Heart left ventricle (tissue), 13 donors: ENCODE data around the gene SORCS1.

Experiments used
- POLR2A ChIP-seq, 2 donors: fragments of 450-650 bp; IDR thresholded peaks; one replicate each; pipeline ENCODE4 v1.6.1; 2017; ENCODE audit warnings: antibody characterized with exemption in 2 of 2, mild to moderate bottlenecking in 2 of 2, moderate library complexity in 2 of 2
- TF ChIP-seq, protein P1 (sequence below), 12 donors: fragments of 200-600 bp; sonication (generic) in 4 of 12; IDR thresholded peaks; one replicate each; pipeline versions ENCODE4 v1.5.0 to v1.8.0; 2018 to 2022; ENCODE audit warnings: antibody characterized with exemption in 12 of 12, mild to moderate bottlenecking in 5 of 12
- donor health status: ischemic (EF 13 %, LVEDD 7.1; RV severe dilation, severe dysfunction).
- donor health status: DM: no; HTN: yes; CAD: no.
- donor health status: DM: no; HTN: no; CAD: no.
- donor health status: ischemic (EF 25% LVEDD 6.9; RV normal size, moderate dysfunction).
- donor health status: ischemic (EF 25% LVEDD 5.7; RV mildly dilated, moderate dysfunction).
- donor health status: ischemic (EF 35%, LVEDD 5.7; RV mildly dilated, moderate dysfunction).
- donor health status: nonischemic (EF 11% LVEDD 7.7; RV severe dilation, severe dysfunction).
- donor health status: DM: yes; HTN: yes; CAD: no.
- donor health status: PGD.
- donor health status: ischemic (EF 29% LVEDD 5.4; RV normal size, mild dysfunction).
- donor health status: nonischemic (EF 23%, LVEDD 6.1; RV moderate dilation, normal function).

DNA sequence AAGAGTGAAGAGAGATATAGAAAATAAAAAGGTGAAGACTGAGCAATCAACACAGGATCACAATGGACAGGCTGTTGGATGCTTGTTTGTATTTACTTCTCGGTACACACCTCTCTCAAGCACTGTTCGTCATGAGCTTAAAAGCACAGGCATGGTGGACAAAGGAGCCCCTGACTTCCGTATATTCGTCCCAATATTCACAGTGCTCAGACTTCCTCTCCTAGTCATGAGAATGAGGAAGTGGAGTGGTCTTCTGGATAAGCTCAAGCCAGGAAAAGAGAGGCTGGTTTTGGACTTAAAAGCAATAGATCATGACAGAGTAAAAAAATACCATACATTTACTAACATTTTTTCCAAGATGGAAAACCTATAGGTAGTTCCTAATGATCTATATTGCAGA, 172.5 kb downstream of the SORCS1 start:
- TF ChIP-seq POLR2A (IDR thresholded peaks at IDR 0.05) = no peak
- TF ChIP-seq, protein P1, sequence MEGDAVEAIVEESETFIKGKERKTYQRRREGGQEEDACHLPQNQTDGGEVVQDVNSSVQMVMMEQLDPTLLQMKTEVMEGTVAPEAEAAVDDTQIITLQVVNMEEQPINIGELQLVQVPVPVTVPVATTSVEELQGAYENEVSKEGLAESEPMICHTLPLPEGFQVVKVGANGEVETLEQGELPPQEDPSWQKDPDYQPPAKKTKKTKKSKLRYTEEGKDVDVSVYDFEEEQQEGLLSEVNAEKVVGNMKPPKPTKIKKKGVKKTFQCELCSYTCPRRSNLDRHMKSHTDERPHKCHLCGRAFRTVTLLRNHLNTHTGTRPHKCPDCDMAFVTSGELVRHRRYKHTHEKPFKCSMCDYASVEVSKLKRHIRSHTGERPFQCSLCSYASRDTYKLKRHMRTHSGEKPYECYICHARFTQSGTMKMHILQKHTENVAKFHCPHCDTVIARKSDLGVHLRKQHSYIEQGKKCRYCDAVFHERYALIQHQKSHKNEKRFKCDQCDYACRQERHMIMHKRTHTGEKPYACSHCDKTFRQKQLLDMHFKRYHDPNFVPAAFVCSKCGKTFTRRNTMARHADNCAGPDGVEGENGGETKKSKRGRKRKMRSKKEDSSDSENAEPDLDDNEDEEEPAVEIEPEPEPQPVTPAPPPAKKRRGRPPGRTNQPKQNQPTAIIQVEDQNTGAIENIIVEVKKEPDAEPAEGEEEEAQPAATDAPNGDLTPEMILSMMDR (IDR thresholded peaks at IDR 0.05) = no peak
